Lower leg skin (tissue), 3 donors: Measurements from ENCODE around the gene SERPINB7.

Source experiments
- CTCF ChIP-seq, 3 donors: fragments of 450-650 bp; IDR thresholded peaks; one replicate each; pipeline ENCODE4 v1.5.1; 2016; ENCODE audit warnings: antibody characterized with exemption in 3 of 3, mild to moderate bottlenecking in 3 of 3, moderate library complexity in 2 of 3
- POLR2A ChIP-seq, 2 donors: fragments of 450-650 bp; IDR thresholded peaks; one replicate each; pipeline ENCODE4 v1.6.1; 2016 to 2017; ENCODE audit warnings: antibody characterized with exemption in 2 of 2, mild to moderate bottlenecking in 1 of 2, moderate library complexity in 1 of 2

DNA sequence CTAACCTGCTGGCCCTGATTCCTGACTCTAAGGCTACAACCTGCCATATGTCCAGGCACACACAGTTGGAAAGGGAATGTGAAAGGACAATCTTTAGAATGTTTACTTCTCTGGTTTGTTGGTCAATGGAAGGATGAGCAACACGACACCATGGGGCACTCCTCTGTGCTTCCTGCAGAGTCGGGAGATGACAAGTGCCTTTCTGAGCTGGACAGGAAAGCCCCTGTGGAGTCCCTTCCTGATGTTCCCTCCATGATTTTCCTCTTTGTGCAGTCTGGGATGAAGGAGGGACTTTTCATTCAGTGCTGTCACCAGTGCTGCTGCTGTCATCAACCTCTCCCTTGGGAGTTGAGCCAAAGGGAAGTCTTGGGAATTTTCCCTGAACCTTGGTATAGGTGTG lies 22.6 kb upstream of the SERPINB7 start:
- TF ChIP-seq POLR2A (IDR thresholded peaks at IDR 0.05) (no peak), CTCF (IDR thresholded peaks at IDR 0.05) (no peak)
